K562 (cell line): ENCODE results near the gene ARHGAP12. TPM values are rescaled to one million over a fixed set of nuclear protein-coding genes. Genes with fewer than 3 reads are reported as not detected.
A peak's percentile ranks its signal among the peaks of the same experiment; 100 is the strongest.

ENCODE experiments used
- ATAC-seq: fragments of 200-7000 bp; cut with Tn5 transposase; 3 replicates; pipeline ENCODE4 v1.9.1; 2020; ENCODE audit warnings: moderate library complexity
- BruUV-seq: library from RNA; stranded (reverse); fragments of 400-500 nt; replicated peaks from 2 replicates; lab custom pipeline; 2021; lab: Mats Ljungman, UMichigan
- CTCF ChIA-PET: fragments of 300-600 bp; formaldehyde crosslinking; extraction: SDS; loops from one replicate; lab custom pipeline; 2021; ENCODE audit warnings: low intra/inter-chr PET ratio; lab: Yijun Ruan, JAX
- POLR2A ChIA-PET: fragments of 300-600, 350-650 bp; sonication (Branson Sonifier 250); formaldehyde crosslinking; extraction: SDS; loops from one replicate; lab custom pipeline; 2021; ENCODE audit warnings: antibody characterized with exemption, inconsistent platforms; lab: Yijun Ruan, JAX
- DNase-seq, 4 experiments: peaks; one replicate each; pipeline versions ENCODE4 v3.0.0 to v3.0.0-alpha.2; 2011 to 2018; ENCODE audit warnings: low spot score in 3 of 4, mixed read lengths in 3 of 4; ENCODE audit errors: extremely low read depth in 1 of 4
- FAIRE-seq: peaks from 2 replicates; lab custom pipeline; 2011; peaks lifted over from hg19 to GRCh38; lab: Jason Lieb, UNC
- H2AFZ ChIP-seq: 2 replicates; pipeline ENCODE4 v1.6.0; 2011; ENCODE audit warnings: low read depth, low read length, control low read depth, inconsistent platforms
- H3K27ac ChIP-seq: fragments of 200-600 bp; 3 replicates; pipeline ENCODE4 v1.8.0; 2011; ENCODE audit warnings: low read depth, mild to moderate bottlenecking, control low read depth, inconsistent platforms, low read length, moderate library complexity, mixed read lengths; ENCODE audit errors: extremely low read depth
- H3K27me3 ChIP-seq, 2 experiments: fragments of 300-600 bp in 1 of 2; 2 replicates in 1 of 2; 3 replicates in 1 of 2; pipeline versions ENCODE4 v1.6.0 to v1.8.0; 2011; ENCODE audit warnings: inconsistent platforms in 2 of 2, low read length in 2 of 2, mild to moderate bottlenecking in 1 of 2, mixed read lengths in 1 of 2, moderate library complexity in 1 of 2; ENCODE audit not compliant: control insufficient read depth in 2 of 2, insufficient read depth in 2 of 2
- H3K36me3 ChIP-seq: fragments of 300-600 bp; 3 replicates; pipeline ENCODE4 v1.8.0; 2011; ENCODE audit warnings: mild to moderate bottlenecking, low read length, inconsistent platforms; ENCODE audit not compliant: control insufficient read depth, insufficient read depth
- H3K4me1 ChIP-seq, 2 experiments: fragments of 200-600 bp in 1 of 2; replicated peaks in 1 of 2; 2 replicates in 1 of 2; 3 replicates in 1 of 2; pipeline versions ENCODE4 v1.5.1 to v1.8.0; 2011; ENCODE audit warnings: inconsistent platforms in 2 of 2, low read length in 2 of 2, mild to moderate bottlenecking in 1 of 2, mixed read lengths in 1 of 2, moderate library complexity in 1 of 2; ENCODE audit not compliant: control insufficient read depth in 2 of 2, insufficient read depth in 2 of 2
- H3K4me2 ChIP-seq: 2 replicates; pipeline ENCODE4 v1.6.1; 2011; ENCODE audit warnings: low read length, control low read depth, inconsistent platforms, mixed read lengths; ENCODE audit not compliant: insufficient read depth
- H3K4me3 ChIP-seq: fragments of 200-600 bp; sonication (generic), shearing (Covaris generic); 2 replicates; pipeline ENCODE4 v1.5.1; 2016; ENCODE audit warnings: control low read depth, inconsistent platforms
- H3K79me2 ChIP-seq: fragments of 200-600 bp; 3 replicates; pipeline ENCODE4 v1.8.0; 2011; ENCODE audit warnings: low read length, inconsistent platforms; ENCODE audit not compliant: control insufficient read depth, insufficient read depth
- H3K9ac ChIP-seq, 2 experiments: 2 replicates each; pipeline versions ENCODE4 v1.6.0 to v1.6.1; 2011; ENCODE audit warnings: low read depth in 2 of 2, low read length in 2 of 2, control low read depth in 1 of 2, inconsistent platforms in 1 of 2, mild to moderate bottlenecking in 1 of 2, mixed read lengths in 1 of 2; ENCODE audit not compliant: insufficient read depth in 1 of 2
- H3K9me1 ChIP-seq: one replicate; pipeline ENCODE4 v1.6.0; 2011; ENCODE audit warnings: inconsistent platforms, mild to moderate bottlenecking, low read length, moderate library complexity; ENCODE audit not compliant: control insufficient read depth, insufficient read depth
- H3K9me3 ChIP-seq: replicated peaks from 2 replicates; pipeline ENCODE4 v1.5.1; 2011; ENCODE audit warnings: low read depth, low read length, inconsistent platforms; ENCODE audit not compliant: control insufficient read depth, insufficient read depth
- H4K20me1 ChIP-seq: replicated peaks from 2 replicates; pipeline ENCODE4 v1.6.1; 2011; ENCODE audit warnings: low read length, inconsistent platforms, mixed read lengths; ENCODE audit not compliant: control insufficient read depth, insufficient read depth
- ADNP ChIP-seq: fragments of 200-800 bp; sonication (Bioruptor generic); IDR thresholded peaks from 2 replicates; pipeline ENCODE4 v1.6.1; 2016; ENCODE audit warnings: missing genetic modification characterization, missing compliant biosample characterization
- BCOR ChIP-seq: fragments of 450-650 bp; IDR thresholded peaks from 2 replicates; pipeline ENCODE4 v1.6.1; 2016
- CEBPB ChIP-seq: fragments of 450-650 bp; IDR thresholded peaks from 2 replicates; pipeline ENCODE4 v1.6.1; 2016; ENCODE audit warnings: missing genetic modification characterization, missing compliant biosample characterization
- ETV6 ChIP-seq, 3 experiments: fragments of 150-350 bp in 1 of 3; sonication (generic) in 1 of 3; formaldehyde crosslinking in 1 of 3; IDR thresholded peaks; 2 replicates each; pipeline versions ENCODE4 v1.6.1 to v1.8.0; 2014 to 2022; ENCODE audit warnings: borderline replicate concordance in 2 of 3, low read depth in 2 of 3, antibody characterized with exemption in 1 of 3, low read length in 1 of 3, mild to moderate bottlenecking in 1 of 3, missing genetic modification reagents in 1 of 3
- HNRNPL ChIP-seq: fragments of 200-400 bp; formaldehyde crosslinking; IDR thresholded peaks from 2 replicates; pipeline ENCODE4 v1.6.1; 2017; ENCODE audit warnings: low read depth, mild to moderate bottlenecking, low read length
- JUN ChIP-seq, 2 experiments: sonication (generic) in 1 of 2; formaldehyde crosslinking in 1 of 2; IDR thresholded peaks; 2 replicates each; pipeline versions ENCODE4 v1.6.1 to v1.8.0; 2012 to 2022; ENCODE audit warnings: borderline replicate concordance in 2 of 2, mild to moderate bottlenecking in 2 of 2, improper control_type of control experiment in 1 of 2, low read depth in 1 of 2, low read length in 1 of 2, missing genetic modification reagents in 1 of 2
- KLF16 ChIP-seq: IDR thresholded peaks from 2 replicates; pipeline ENCODE4 v1.6.1; 2016; ENCODE audit warnings: antibody characterized with exemption
- RBM25 ChIP-seq: fragments of 200-400 bp; formaldehyde crosslinking; IDR thresholded peaks from 2 replicates; pipeline ENCODE4 v1.6.1; 2018; ENCODE audit warnings: low read length, low read depth, moderate library complexity; ENCODE audit not compliant: severe bottlenecking
- SLC30A9 ChIP-seq: fragments of 250-450 bp; sonication (Bioruptor Pico); IDR thresholded peaks from 2 replicates; pipeline ENCODE4 v1.8.0; 2022; ENCODE audit warnings: mild to moderate bottlenecking, moderate library complexity
- ZNF121 ChIP-seq: sonication (generic); formaldehyde crosslinking; conservative IDR thresholded peaks from 2 replicates; pipeline ENCODE4 v1.8.0; 2022; ENCODE audit warnings: missing genetic modification reagents
- ZNF384 ChIP-seq: IDR thresholded peaks from 2 replicates; pipeline ENCODE4 v1.6.1; 2012; ENCODE audit warnings: low read depth, low read length, improper control_type of control experiment
- ZNF551 ChIP-seq: fragments of 250-450 bp; sonication (Bioruptor Pico); IDR thresholded peaks from 2 replicates; pipeline ENCODE4 v1.5.0; 2021; ENCODE audit warnings: mild to moderate bottlenecking, moderate library complexity
- ZNF766 ChIP-seq: fragments of 200-800 bp; sonication (Bioruptor generic); conservative IDR thresholded peaks from 2 replicates; pipeline ENCODE4 v1.6.1; 2016; ENCODE audit warnings: missing genetic modification characterization, missing compliant biosample characterization
- WGBS: fragments of 100-300 bp; shearing (Covaris generic); methylation state at CpG from one replicate; pipeline ENCODE4 v1.1.6; 2016; ENCODE audit warnings: low coverage, mixed read lengths; ENCODE audit not compliant: insufficient coverage; ENCODE audit errors: missing lambda C conversion rate; 5-methylcytosine and 5-hydroxymethylcytosine counted together
- in situ Hi-C: fragments of 300-500 bp; cut with MboI; formaldehyde crosslinking; loops from 4 replicates; pipeline ENCODE4 v1.15.0; 2018; ENCODE audit warnings: inconsistent platforms, mixed read lengths
- intact Hi-C: fragments of 100-400 bp; cut with micrococcal nuclease; formaldehyde crosslinking; loops from 2 replicates; pipeline ENCODE4 v1.14.2; 2022
- polyA plus RNA-seq, 8 experiments: library from polyadenylated mRNA; depleted of rRNA in 4 of 8; stranded (reverse) in 5 of 8; unstranded in 3 of 8; fragments of >200 nt; fragmentation: Nextera tagmentation in 2 of 8; fragmentation: Illumina TruSeq in 1 of 8; extraction: Ambion mirVana in 2 of 8; extraction: Trizol in 1 of 8; gene quantifications; 2 replicates each; pipeline versions ENCODE4 v1.2.1 to v1.2.3, GENCODE V29; 2011 to 2014; ENCODE audit warnings: inconsistent platforms in 1 of 8, missing spikeins in 1 of 8
- total RNA-seq, 7 experiments: library from RNA; depleted of rRNA in 6 of 7; stranded (reverse); fragments of >200 nt in 6 of 7; fragmentation: Illumina TruSeq in 2 of 7; extraction: Trizol in 2 of 7; gene quantifications; 2 replicates each; pipeline versions ENCODE4 v1.2.1 to v1.2.3, GENCODE V29; 2011 to 2021; ENCODE audit warnings: low replicate concordance in 1 of 7
- TF ChIP-seq, protein P1 (sequence below): fragments of 450-650 bp; conservative IDR thresholded peaks from 2 replicates; pipeline ENCODE4 v1.6.1; 2016; ENCODE audit warnings: missing genetic modification characterization, low read depth, mild to moderate bottlenecking, control low read depth, missing compliant biosample characterization

Gene ARHGAP12
- total and polyA plus RNA-seq, 9 of the 15 experiments (the other 6 are each of a cell fraction or from before 2014, with no cell fraction given) = 4.4 to 18.7 (median 10.1) TPM

DNA sequence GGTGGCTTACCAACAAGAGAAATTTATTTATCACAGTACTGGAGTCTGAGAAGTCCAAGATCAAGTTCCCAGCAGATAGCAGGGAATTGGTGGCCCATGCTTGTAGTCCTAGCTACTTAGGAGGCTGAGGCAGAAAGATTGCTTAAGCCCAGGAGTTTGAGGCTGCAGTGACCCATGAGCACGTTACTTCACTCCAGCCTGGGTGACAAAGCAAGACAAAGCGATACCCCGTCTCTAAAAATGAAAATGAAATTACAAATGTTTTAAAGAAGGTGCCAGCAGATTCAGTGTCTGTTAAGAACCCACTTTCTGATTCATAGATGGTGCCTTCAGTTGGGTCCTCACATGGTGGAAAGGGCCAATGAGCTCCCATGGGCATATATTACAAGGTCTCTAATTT is 20.6 kb upstream of the ARHGAP12 start:
- ATAC-seq = no peak
- no peaks in the 10 kb centered on the region for H4K20me1 ChIP-seq
- no peaks in the 10 kb centered on the region for H3K79me2 ChIP-seq
- in situ Hi-C loops = no loop called here
- no peak for DNase-seq
- H3K4me3 ChIP-seq = no peak overlapping the region
- peaks cover 3% of the 10 kb centered on the region; the same call in 1 of the 2 replicates for H3K9me3 ChIP-seq
- no peak overlapping the region for H3K4me2 ChIP-seq
- H3K9ac ChIP-seq = no peak overlapping the region
- no TSS peak for BruUV-seq
- H3K27ac ChIP-seq = no peak overlapping the region
- H3K27me3 ChIP-seq = no peaks in the 10 kb centered on the region
- WGBS = 87% methylated on average over 3 of the region's 3 CpGs
- ChIA-PET POLR2A (interaction anchor here (0.6 to 1.4 kb wide), 3 partner anchors 9 to 55 kb away, joined by 3 to 4 read pairs (median 4); no protein-coding TSS in a partner anchor), CTCF (no interaction called here)
- H3K36me3 ChIP-seq = no peaks in the 10 kb centered on the region
- no peak for FAIRE-seq
- no peaks in the 10 kb centered on the region for H3K9me1 ChIP-seq
- H3K4me1 ChIP-seq = peaks cover 9 to 36% of the 10 kb centered on the region in 2 experiments; a peak in 4 of 5 replicates
- intact Hi-C loops = no loop called here
- TF ChIP-seq SLC30A9 (CRISPR knock-in tag) = no peak
- TF ChIP-seq, protein P1, sequence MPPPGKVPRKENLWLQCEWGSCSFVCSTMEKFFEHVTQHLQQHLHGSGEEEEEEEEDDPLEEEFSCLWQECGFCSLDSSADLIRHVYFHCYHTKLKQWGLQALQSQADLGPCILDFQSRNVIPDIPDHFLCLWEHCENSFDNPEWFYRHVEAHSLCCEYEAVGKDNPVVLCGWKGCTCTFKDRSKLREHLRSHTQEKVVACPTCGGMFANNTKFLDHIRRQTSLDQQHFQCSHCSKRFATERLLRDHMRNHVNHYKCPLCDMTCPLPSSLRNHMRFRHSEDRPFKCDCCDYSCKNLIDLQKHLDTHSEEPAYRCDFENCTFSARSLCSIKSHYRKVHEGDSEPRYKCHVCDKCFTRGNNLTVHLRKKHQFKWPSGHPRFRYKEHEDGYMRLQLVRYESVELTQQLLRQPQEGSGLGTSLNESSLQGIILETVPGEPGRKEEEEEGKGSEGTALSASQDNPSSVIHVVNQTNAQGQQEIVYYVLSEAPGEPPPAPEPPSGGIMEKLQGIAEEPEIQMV = peak; percentile 47; the same call in 1 of the 2 replicates
- TF ChIP-seq, all 486 proteins: peak for 1
- H2AFZ ChIP-seq = no peak overlapping the region

DNA sequence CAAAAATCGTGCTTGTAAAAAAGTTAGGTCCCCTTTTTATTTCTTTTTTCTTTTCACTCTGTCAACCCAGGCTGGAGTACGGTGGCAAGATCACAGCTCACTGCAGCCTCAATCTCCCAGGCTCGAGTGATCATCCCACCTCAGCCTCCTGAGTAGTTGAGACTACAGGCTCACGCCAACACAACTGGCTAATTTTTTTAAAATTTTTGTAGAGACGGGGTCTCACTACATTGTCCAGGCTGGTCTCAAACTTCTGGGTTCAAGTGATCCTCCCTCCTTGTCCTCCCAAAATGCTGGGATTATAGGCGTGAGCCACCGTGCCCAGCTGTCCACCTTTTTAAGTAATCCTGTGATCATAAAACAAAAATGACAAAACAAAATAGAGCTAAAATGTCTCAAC is 19.4 kb upstream of the ARHGAP12 start:
- ChIA-PET POLR2A (interaction anchor here (1.1 to 3.7 kb wide), 3 partner anchors 15 to 21 kb away, joined by 3 to 14 read pairs (median 5); no protein-coding TSS in a partner anchor), CTCF (interaction anchor here (1.1 to 1.2 kb wide), 2 partner anchors 86 to 111 kb away, joined by 4 to 5 read pairs; no protein-coding TSS in a partner anchor)
- 78% methylated on average over 7 of the region's 7 CpGs for WGBS
- Histone ChIP-seq H3K9me3 (no peaks in the 10 kb centered on the region), H3K79me2 (no peaks in the 10 kb centered on the region), H3K27ac (peak overlapping the region; percentile 53), H3K4me1 (peaks cover 9 to 36% of the 10 kb centered on the region in 2 experiments; a peak in 4 of 5 replicates), H3K9me1 (no peaks in the 10 kb centered on the region), H3K27me3 (no peaks in the 10 kb centered on the region), H3K36me3 (no peaks in the 10 kb centered on the region), H3K4me2 (peak overlapping the region; percentile 56; the same call in 1 of the 2 replicates), H3K4me3 (no peak overlapping the region), H4K20me1 (no peaks in the 10 kb centered on the region), H3K9ac (peak overlapping the region in 1 of 2 experiments; percentile 55; a peak in 1 of 4 replicates), H2AFZ (peak overlapping the region; percentile 96)
- in situ Hi-C loops = no loop called here
- no TSS peak for BruUV-seq
- DNase-seq (no peak), ATAC-seq (no peak), FAIRE-seq (no peak)
- intact Hi-C loops = no loop called here
- TF ChIP-seq ZNF121 (CRISPR knock-in tag) (peak; percentile 97), ZNF384 (0 out of 2 replicates have a peak, but pooled peaks have one; percentile 2), KLF16 (0 out of 2 replicates have a peak, but pooled peaks have one; percentile 2), BCOR (peak; percentile 69; the same call in 1 of the 2 replicates), RBM25 (peak; percentile 74), HNRNPL (no peak), ZNF551 (CRISPR knock-in tag) (no peak), ZNF766 (CRISPR knock-in tag) (0 out of 2 replicates have a peak, but pooled peaks have one; percentile 2), JUN (IDR thresholded peaks at IDR 0.05; ENCODE audit: borderline replicate concordance, low read depth, low read length) (no peak), JUN (CRISPR knock-in tag; IDR thresholded peaks at IDR 0.05; ENCODE audit: borderline replicate concordance) (no peak), ADNP (tag) (0 out of 2 replicates have a peak, but pooled peaks have one; percentile 29), CEBPB (tag) (no peak), ETV6 (IDR thresholded peaks at IDR 0.05; ENCODE audit: borderline replicate concordance in 1 of 2, low read depth in 2 of 2, low read length in 1 of 2) (no peak), ETV6 (CRISPR knock-in tag; IDR thresholded peaks at IDR 0.05; ENCODE audit: borderline replicate concordance) (no peak)
